ENCODE measurements around the gene CASP5. TPM values are rescaled to one million over a fixed set of nuclear protein-coding genes. Genes with fewer than 3 reads are reported as not detected.
A peak's percentile ranks its signal among the peaks of the same experiment; 100 is the strongest.

Gene CASP5
- total and polyA plus RNA-seq, 2 of the 4 experiments (the other 2 are of a cell fraction), result not detected

- Histone ChIP-seq H4K5ac (ENCODE audit: low read depth, low read length) (no peak overlapping the region), H2BK5ac (ENCODE audit: low read depth, low read length, poor library complexity, severe bottlenecking) (no peak overlapping the region), H3K23ac (ENCODE audit: low read depth, low read length) (no peak overlapping the region), H2AFZ (replicated peaks; ENCODE audit: low read length, poor library complexity) (peak overlapping the region; percentile 51), H3K9ac (ENCODE audit: low read depth, low read length) (no peak overlapping the region), H4K91ac (ENCODE audit: insufficient read depth, low read depth, low read length) (no peak overlapping the region), H2AK5ac (ENCODE audit: low read depth, low read length) (0 out of 2 replicates have a peak overlapping the region, but pooled peaks have one; percentile 28), H2BK20ac (ENCODE audit: low read depth, low read length) (0 out of 2 replicates have a peak overlapping the region, but pooled peaks have one; percentile 1), H2BK120ac (ENCODE audit: low read depth, low read length) (no peak overlapping the region), H2AK9ac (replicated peaks; ENCODE audit: low read depth, low read length, poor library complexity) (peak overlapping the region; percentile 72), H4K20me1 (ENCODE audit: insufficient read depth, low read length) (no peaks in the 10 kb centered on the region), H3K27ac (ENCODE audit: insufficient read depth, low read length) (no peak overlapping the region), H3K14ac (replicated peaks; ENCODE audit: low read depth, low read length) (no peak overlapping the region), H4K8ac (ENCODE audit: low read depth in 2 of 2, low read length in 2 of 2) (no peak overlapping the region), H3K4me3 (ENCODE audit: insufficient read depth, low read depth, low read length) (no peak overlapping the region), H3K79me1 (ENCODE audit: low read depth in 1 of 2, low read length in 2 of 2) (no peaks in the 10 kb centered on the region), H3K36me3 (ENCODE audit: control insufficient read depth, insufficient read depth, low read length) (no peaks in the 10 kb centered on the region), H3K9me3 (ENCODE audit: control insufficient read depth, insufficient read depth, low read length) (no peaks in the 10 kb centered on the region), H2BK15ac (ENCODE audit: low read depth, low read length) (peak overlapping the region; percentile 33; the same call in 1 of the 3 replicates), H3K9me1 (ENCODE audit: insufficient read depth, low read length) (0 out of 2 replicates have a peak, but pooled peaks cover 3% of the 10 kb centered on the region), H3K4me2 (ENCODE audit: low read depth, low read length) (no peak overlapping the region), H3K4me1 (ENCODE audit: control insufficient read depth, insufficient read depth, low read length) (no peaks in the 10 kb centered on the region), H3K18ac (ENCODE audit: low read depth, low read length) (no peak overlapping the region), H3K4ac (ENCODE audit: low read depth, low read length) (no peak overlapping the region), H3K56ac (ENCODE audit: extremely low read depth, insufficient read depth, low read length) (no peak overlapping the region), H3K27me3 (ENCODE audit: control insufficient read depth, insufficient read depth, low read length) (no peaks in the 10 kb centered on the region)
- WGBS, 2 experiments (ENCODE audit: extremely low coverage in 2 of 2, insufficient read length in 1 of 2), result 100% methylated on average over 2 of the region's 4 CpGs; no CpG with 5 or more reads in 1 of the 2 experiments
- intact Hi-C loops (cut with micrococcal nuclease) (no loop called here), dilution Hi-C loops (cut with HindIII; ENCODE audit: low sequenced_read_pairs, unreplicated experiment) (no loop called here), in situ Hi-C loops (cut with MboI; ENCODE audit: low sequenced_read_pairs) (no loop called here)
- TF ChIP-seq CHD1 (IDR thresholded peaks at IDR 0.05; ENCODE audit: low read depth, low read length) (no peak), SMC3 (IDR thresholded peaks at IDR 0.05; ENCODE audit: low read depth, low read length) (no peak), FOS (IDR thresholded peaks at IDR 0.05; ENCODE audit: low read depth, low read length) (no peak), RCOR1 (IDR thresholded peaks at IDR 0.05; ENCODE audit: insufficient replicate concordance, low read length) (no peak), CTCF (conservative IDR thresholded peaks at IDR 0.05; ENCODE audit: low read depth, low read length) (no peak)
- CTCF ChIA-PET, result no interaction called here
- DNase-seq (no peak), ATAC-seq (ENCODE audit: low read depth) (no peak)
- BruUV-seq (replicated peaks), result no TSS peak
- POLR2A ChIA-PET (ENCODE audit: unreplicated experiment), result no interaction called here
Observed at GRCh38 chr11:104991994-104992393, 31.0 kb downstream of the CASP5 start.

All from IMR-90 (cell line).